ENCODE results near the gene SH3TC1. TPM values are rescaled to one million over a fixed set of nuclear protein-coding genes. Genes with fewer than 3 reads are reported as not detected.

Gene SH3TC1
- total RNA-seq, 2 experiments from 2014 or later, result 16.2 to 17.5 TPM

DNA sequence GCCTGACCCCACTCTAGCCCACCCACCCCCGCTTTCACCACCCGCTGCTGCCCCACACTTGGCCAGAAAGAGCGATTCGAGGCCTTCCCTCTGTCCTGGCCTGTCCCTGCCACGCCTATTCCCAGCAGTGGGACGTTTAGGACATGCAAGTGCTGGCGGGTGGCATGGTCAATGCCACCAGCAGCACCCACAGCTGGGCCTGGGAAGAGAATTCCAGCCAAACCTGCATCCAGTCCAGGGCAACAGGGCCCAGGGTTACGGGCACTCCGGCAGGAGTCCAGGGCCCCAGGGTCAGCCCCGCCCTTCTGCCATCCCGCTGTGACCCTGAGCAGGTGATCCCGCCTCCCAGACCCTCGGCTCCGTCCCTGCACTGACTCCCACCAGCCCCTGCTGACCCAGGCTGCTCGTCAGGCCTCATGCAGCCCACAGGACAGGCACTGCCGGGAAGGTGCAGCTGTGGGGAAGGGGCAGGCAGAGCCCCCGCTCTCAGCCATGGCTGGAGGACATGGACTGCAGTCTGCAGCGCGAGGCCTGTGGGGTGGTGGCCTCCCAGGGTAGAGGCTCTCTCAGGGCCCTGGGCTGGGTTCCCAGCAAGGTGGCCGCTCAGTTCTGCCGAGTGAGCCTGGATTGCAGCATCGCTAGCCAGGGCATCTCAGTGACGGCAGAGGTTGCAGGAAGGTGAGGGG lies 63.7 kb downstream of the SH3TC1 start:
- Mint-ChIP-seq H3K4me3 (no peak overlapping the region), H3K36me3 (ENCODE audit: low read depth) (no peaks in the 10 kb centered on the region), H3K27ac (no peak overlapping the region), H3K27me3 (no peaks in the 10 kb centered on the region), H3K4me1 (ENCODE audit: low read depth) (no peaks in the 10 kb centered on the region), H3K9me3 (no peaks in the 10 kb centered on the region)
- intact Hi-C loops (cut with micrococcal nuclease), result no loop called here
- CTCF ChIA-PET, result interaction anchor here (1.3 kb wide), 1 partner anchor 28 kb away, joined by 3 read pairs; no protein-coding TSS in a partner anchor
- no peak for DNase-seq
- TF ChIP-seq, protein P1, sequence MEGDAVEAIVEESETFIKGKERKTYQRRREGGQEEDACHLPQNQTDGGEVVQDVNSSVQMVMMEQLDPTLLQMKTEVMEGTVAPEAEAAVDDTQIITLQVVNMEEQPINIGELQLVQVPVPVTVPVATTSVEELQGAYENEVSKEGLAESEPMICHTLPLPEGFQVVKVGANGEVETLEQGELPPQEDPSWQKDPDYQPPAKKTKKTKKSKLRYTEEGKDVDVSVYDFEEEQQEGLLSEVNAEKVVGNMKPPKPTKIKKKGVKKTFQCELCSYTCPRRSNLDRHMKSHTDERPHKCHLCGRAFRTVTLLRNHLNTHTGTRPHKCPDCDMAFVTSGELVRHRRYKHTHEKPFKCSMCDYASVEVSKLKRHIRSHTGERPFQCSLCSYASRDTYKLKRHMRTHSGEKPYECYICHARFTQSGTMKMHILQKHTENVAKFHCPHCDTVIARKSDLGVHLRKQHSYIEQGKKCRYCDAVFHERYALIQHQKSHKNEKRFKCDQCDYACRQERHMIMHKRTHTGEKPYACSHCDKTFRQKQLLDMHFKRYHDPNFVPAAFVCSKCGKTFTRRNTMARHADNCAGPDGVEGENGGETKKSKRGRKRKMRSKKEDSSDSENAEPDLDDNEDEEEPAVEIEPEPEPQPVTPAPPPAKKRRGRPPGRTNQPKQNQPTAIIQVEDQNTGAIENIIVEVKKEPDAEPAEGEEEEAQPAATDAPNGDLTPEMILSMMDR (IDR thresholded peaks at IDR 0.05), result no peak
- POLR2A ChIA-PET, result no interaction called here
- no peak for ATAC-seq

DNA sequence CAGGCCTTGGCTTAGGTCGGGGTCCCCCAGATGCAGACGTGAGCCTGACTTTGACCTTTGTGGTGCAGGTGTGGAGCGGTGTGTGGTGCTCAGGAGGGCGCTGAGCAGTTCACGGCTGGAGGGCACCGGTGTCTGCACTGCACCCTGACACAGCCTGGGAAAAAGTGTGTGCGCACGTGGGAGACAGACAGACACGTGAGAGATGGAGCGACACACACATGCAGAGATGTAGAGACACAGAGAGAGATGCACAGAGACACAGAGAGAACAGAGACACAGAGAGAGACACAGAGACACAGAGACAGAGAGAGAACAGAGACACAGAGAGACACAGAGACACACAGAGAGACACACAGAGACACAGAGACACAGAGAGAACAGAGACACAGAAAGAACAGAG lies 64.3 kb downstream of the SH3TC1 start:
- intact Hi-C loops (cut with micrococcal nuclease), result no loop called here
- CTCF ChIA-PET, result no interaction called here
- H3K4me3 Mint-ChIP-seq, result no peak overlapping the region
- no peaks in the 10 kb centered on the region for H3K36me3 Mint-ChIP-seq (ENCODE audit: low read depth)
- POLR2A ChIA-PET, result no interaction called here
- no peaks in the 10 kb centered on the region for H3K9me3 Mint-ChIP-seq
- no peaks in the 10 kb centered on the region for H3K27me3 Mint-ChIP-seq
- DNase-seq (no peak), ATAC-seq (no peak)
- H3K27ac Mint-ChIP-seq, result no peak overlapping the region
- TF ChIP-seq, protein P1 (IDR thresholded peaks at IDR 0.05), result no peak
- H3K4me1 Mint-ChIP-seq (ENCODE audit: low read depth), result no peaks in the 10 kb centered on the region

DNA sequence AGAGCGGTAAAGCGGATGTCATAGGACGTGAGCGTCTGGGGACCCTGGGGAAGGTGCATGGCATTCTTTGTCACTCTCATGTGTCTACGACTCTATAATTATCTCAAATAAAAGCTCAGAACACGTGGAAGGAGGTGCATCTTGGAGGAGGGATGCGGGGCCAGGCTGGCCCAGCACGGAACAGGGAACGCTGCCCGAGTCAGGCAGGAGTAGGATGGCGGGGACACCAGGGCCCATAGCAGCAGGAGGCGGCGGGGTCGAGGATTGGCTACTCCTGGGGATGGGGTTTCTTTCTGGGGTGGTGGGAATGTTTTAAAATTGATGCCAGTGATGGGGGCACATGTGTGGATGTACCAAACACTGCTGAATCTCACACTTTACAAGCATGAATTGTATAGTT lies 65.0 kb downstream of the SH3TC1 start:
- Mint-ChIP-seq H3K4me1 (ENCODE audit: low read depth) (no peaks in the 10 kb centered on the region), H3K4me3 (no peak overlapping the region), H3K27me3 (peaks cover 6% of the 10 kb centered on the region), H3K9me3 (no peaks in the 10 kb centered on the region), H3K27ac (no peak overlapping the region), H3K36me3 (ENCODE audit: low read depth) (no peaks in the 10 kb centered on the region)
- CTCF ChIA-PET, result no interaction called here
- ATAC-seq, result no peak
- TF ChIP-seq, protein P1 (IDR thresholded peaks at IDR 0.05), result no peak
- intact Hi-C loops (cut with micrococcal nuclease), result no loop called here
- POLR2A ChIA-PET, result no interaction called here
- DNase-seq, result no peak

GRCh38 chr4:8265171-8265929 lies 66.3 kb downstream of the SH3TC1 start:
- intact Hi-C loops (cut with micrococcal nuclease), result no loop called here
- H3K4me3 Mint-ChIP-seq, result no peak overlapping the region
- H3K9me3 Mint-ChIP-seq, result no peaks in the 10 kb centered on the region
- DNase-seq (no peak), ATAC-seq (no peak)
- no peaks in the 10 kb centered on the region for H3K4me1 Mint-ChIP-seq (ENCODE audit: low read depth)
- H3K36me3 Mint-ChIP-seq (ENCODE audit: low read depth), result no peaks in the 10 kb centered on the region
- TF ChIP-seq, protein P1 (IDR thresholded peaks at IDR 0.05), result no peak
- H3K27me3 Mint-ChIP-seq, result peaks cover 12% of the 10 kb centered on the region
- no peak overlapping the region for H3K27ac Mint-ChIP-seq
- CTCF ChIA-PET, result interaction anchor here (3.2 kb wide), 1 partner anchor 23 kb away, joined by 12 read pairs; no protein-coding TSS in a partner anchor
- POLR2A ChIA-PET, result no interaction called here

GRCh38 chr4:8266088-8266487 lies 67.0 kb downstream of the SH3TC1 start:
- ATAC-seq, result no peak
- Mint-ChIP-seq H3K9me3 (no peaks in the 10 kb centered on the region), H3K27me3 (peaks cover 17% of the 10 kb centered on the region), H3K4me3 (no peak overlapping the region), H3K27ac (no peak overlapping the region), H3K4me1 (ENCODE audit: low read depth) (no peaks in the 10 kb centered on the region), H3K36me3 (ENCODE audit: low read depth) (no peaks in the 10 kb centered on the region)
- intact Hi-C loops (cut with micrococcal nuclease), result no loop called here
- CTCF ChIA-PET, result interaction anchor here (0.6 to 3.2 kb wide), 4 partner anchors 9 to 256 kb away, joined by 3 to 15 read pairs (median 10); no protein-coding TSS in a partner anchor
- TF ChIP-seq, protein P1 (IDR thresholded peaks at IDR 0.05), result no peak
- POLR2A ChIA-PET, result no interaction called here
- no peak for DNase-seq
